Stimulated activated CD4-positive, alpha-beta T cell treated with anti-CD3 and anti-CD28 coated beads, Interleukin-1b, Interleukin-23, amount 100 ng/mL, for 48 hours (primary cell): ENCODE data around the gene KRTAP5-4.
A peak's percentile ranks its signal among the peaks of the same experiment; 100 is the strongest.
"Not testable (repeated sequence)": the region's sequence is repeated elsewhere in the genome, so short reads cannot be mapped to it uniquely, and the experiment has no call there.

ENCODE experiments used
- DNase-seq: peaks from one replicate; pipeline ENCODE4 v3.0.0-alpha.2; 2020

KRTAP5-4 gene

DNA sequence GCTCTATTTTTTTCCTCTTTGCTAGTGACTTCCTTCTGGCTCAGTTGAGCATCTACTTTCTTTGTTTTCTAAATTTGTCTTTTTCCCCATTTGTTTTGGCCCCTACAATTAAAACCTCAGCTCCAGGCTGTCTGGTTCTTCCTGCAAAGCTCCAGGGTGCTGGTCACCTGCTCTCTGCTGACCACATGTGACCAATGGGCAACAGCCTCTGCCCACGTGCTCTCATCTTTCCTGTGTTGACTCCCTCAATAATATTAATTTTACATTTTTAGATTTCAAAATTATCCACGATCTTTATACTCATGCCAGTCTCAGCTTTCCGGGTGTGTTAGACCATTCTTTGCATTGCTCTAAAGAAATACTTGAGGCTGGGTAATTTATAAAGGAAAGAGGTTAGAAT, 23.5 kb downstream of the KRTAP5-4 start:
- not testable (repeated sequence) for DNase-seq

DNA sequence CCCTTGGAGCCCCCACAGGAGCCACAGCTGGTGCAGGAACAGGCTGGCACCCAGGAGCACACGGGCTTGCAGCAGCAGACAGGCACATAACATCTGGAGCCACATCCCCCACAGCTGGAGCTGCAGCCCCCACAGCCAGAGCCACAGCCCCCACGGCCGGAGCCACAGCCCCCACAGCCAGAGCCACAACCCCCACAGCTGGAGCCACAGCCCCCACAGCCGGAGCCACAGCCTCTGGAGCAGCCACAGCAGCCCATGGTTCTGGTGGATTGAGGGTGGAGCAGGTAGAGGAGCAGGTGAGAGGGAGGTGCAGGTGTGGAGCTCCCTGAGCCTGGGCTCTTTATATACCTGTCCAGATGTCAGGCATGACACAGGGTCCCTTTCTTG, 24.0 kb downstream of the KRTAP5-4 start, which contains the start of gene KRTAP5-2:
KRTAP5-2 (minus strand) TSS at position 301 of the 387 bp plus-strand sequence; CDS start at position 257, 44 bp downstream.
- DNase-seq = no peak

DNA sequence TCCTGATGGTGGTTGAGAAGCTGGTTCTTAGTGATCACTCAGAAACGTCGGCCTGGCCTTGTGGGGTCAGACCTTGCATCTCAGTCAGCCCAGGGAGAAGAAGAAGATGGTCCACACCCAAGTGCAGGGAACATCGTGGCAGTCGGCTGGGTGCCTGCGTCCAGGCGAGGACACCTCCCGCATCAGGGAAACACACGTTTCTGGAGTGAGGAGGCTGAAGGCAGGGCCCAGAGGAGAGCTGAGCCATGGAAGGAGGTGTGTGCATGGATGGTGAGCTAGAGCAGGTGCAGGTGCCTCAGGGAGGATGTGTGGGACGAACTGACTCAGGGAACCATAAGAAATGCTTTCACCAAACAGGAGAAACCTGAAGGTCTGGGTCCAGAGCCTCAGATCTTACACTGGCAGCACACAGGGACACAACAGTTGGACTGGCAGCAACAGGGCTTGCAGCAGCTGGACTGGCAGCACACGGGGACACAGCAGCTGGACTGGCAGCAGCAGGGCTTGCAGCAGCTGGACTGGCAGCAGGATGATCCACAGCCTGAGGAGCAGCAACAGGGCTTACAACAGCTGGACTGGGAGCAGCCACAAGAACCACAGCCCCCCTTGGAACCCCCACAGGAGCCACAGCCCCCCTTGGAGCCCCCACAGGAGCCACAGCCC, 24.5 kb downstream of the KRTAP5-4 start:
- DNase-seq = no peak

DNA sequence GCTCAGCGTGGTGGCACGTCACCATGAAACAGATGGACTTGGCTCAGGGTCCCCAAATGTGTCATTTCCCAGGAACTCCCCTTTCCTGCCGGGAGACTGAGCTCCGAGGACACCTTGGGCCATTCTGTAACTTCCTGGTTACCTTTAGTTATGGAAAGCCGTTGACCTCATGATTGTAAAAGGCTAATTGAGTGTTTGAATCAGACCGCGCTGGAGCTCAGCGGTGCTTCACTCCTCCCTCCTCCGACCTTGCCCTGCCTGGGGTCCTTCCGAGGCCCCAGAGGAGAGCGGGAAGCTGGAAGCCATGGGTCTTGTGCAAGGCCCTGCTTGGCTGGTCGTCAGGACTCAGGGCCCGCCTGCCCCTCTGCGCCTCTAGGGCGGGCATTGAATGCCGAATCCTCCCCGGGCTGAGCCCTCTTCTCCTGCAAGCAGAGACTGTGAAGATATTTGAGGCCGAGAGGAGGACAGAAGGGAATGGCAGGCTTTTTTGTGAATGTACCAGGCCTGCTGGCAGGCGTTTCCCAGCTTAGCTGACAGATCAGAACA, 25.3 kb downstream of the KRTAP5-4 start:
- not testable (repeated sequence) for DNase-seq

DNA sequence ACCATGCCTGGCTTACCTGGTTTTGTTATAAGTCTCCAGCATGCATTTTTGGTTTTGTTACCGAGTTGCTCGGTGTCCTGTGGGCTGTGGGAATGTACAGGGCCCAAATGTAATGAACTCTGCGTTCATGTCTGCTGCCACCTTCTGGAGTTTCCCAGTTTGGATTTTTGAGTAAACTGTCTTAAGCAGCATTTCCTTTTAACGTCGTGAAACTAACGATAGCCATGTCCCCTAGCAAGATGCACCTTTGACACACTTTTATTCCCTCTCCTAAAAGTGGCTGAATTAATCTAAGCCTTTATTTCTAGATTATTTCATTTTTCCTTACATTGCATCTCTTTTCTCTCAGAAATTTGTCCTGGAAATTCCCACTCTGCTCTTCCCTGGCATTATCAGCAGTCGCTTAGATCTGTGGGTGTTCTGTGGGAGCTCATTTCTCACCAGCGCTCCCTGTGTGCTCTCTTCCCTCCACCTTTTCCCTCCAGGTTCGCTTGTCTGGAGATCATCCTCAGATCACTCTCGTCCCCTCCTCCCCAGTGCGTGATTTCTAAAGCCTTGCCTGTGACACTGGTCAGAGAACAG, 25.9 kb downstream of the KRTAP5-4 start:
- DNase-seq = not testable (repeated sequence)

DNA sequence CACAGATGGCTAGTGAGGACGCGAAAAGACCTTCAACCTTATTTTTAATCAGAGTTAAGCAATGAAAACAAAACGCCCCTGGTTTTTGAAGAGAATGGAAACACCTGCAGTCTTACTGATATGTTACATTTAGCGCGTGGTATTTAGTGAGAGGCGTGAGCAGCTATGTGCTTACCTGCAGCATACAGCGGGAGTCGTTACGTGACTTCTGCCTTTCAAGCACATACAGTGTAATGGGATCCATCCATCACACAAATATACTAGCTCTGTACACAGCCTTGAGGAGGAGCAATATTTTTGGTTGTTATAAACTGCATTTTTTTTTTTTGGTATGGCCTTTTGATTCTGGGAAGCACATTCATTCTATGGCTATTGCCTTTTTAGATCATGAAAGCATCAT, 29.3 kb downstream of the KRTAP5-4 start:
- DNase-seq = no peak

DNA sequence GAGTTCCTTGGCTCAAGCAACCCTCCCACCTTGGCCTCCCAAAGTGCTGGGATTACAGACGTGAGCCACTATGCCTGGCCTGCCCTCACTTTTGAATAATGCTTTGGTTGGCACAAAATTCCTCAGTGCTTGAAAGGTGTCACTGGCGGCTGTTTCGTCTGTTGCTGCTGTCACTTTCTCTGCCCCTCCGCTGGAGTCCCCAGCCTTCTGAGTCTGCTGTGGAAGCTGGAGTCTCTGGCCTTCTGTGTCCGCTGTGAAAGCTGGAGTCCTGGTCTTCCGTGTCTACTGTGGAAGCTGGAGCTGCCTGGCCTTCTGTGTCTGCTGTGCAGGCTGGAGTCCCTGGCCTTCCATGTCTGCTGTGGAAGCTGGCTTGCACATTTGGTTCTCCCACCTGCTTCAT, 31.9 kb downstream of the KRTAP5-4 start:
- no peak for DNase-seq

DNA sequence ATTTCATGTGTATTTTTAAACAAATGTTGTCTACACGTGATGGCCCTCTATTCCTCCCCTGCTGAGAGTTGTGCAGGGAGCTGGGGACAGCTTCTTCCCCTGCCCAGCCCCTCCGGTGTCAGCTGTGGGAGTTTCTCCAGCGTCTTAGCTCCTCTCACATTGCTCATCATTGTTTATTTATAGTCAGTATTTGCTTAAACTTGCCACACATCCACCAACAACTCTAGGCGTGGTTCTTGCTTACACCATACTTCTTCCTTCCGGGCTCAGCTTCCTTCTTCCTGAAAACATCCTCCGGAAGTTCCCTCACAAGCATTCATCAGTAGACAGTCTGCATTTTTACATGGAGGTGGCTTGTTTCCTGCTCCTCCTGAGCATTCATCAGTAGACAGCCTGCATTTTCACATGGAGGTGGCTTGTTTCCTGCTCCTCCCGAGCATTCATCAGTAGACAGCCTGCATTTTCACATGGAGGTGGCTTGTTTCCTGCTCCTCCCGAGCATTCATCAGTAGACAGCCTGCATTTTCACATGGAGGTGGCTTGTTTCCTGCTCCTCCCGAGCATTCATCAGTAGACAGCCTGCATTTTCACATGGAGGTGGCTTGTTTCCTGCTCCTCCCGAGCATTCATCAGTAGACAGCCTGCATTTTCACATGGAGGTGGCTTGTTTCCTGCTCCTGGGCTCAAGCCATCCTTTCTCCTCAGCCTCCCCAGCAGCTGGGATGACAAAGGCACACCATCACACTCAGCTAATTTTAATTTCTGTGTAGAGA, 32.6 kb downstream of the KRTAP5-4 start:
- DNase-seq = not testable (repeated sequence)

DNA sequence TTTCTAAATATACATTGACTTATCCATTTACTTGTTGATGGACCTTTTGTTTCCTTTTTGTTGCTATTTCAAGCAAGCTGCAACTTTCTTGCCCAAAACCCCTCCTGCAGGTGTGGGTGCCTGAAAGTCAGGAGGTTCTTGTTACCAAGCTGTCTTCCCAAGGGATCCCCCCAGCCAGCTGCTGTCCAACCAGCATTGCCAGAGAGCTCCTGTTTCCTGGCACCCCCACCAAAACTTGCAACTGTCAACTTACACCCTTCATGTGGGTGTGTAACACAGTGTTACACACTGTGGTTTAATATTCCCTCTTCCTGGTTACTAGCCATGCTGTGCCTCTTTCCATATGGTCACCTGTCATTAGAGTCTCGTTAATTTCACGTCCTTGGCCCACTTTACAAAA, 35.2 kb downstream of the KRTAP5-4 start:
- DNase-seq = no peak

DNA sequence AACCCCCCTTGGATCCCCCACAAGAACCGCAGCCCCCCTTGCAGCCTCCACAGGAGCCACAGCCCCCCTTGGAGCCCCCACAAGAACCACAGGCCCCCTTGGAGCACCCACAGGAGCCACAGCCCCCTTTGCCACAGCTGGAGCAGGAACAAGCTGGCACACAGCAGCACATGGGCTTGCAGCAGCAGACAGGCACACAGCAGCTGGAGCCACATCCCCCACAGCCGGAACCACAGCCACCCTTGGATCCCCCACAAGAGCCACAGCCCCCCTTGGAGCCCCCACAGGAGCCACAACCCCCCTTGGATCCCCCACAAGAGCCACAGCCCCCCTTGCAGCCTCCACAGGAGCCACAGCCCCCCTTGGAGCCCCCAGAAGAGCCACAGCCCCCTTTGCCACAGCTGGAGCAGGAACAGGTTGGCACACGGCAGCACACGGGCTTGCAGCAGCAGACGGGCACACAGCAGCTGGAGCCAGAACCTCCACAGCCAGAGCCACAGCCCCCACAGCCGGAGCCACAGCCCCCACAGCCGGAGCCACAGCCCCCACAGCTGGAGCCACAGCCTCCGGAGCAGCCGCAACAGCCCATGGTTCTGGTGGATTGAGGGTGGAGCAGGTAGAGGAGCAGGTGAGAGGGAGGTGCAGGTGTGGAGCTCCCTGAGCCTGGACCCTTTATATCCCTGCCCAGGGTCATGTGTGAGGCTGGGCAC, 37.1 kb downstream of the KRTAP5-4 start, which contains the start of gene KRTAP5-1:
KRTAP5-1 (minus strand) TSS at position 623 of the 710 bp plus-strand sequence; CDS start at position 589, 34 bp downstream.
- DNase-seq = not testable (repeated sequence)

DNA sequence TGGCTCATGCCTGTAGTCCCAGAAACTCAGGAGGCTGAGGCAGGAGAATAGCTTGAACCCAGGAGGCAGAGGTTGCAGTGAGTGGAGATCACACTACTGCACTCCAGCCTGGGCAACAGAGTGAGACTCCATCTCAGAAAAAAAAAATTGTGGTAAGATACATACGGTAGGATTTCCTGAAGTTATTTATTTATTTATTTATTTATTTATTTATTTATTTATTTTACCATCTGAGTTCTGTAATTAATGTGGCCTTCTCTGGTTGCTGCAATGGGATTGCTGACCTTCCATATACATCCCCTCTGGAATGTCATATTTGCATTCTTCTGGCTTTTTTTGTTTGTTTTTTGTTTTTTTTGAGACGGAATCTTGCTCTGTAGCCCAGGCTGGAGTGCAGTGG, 39.0 kb downstream of the KRTAP5-4 start:
- DNase-seq = not testable (repeated sequence)

DNA sequence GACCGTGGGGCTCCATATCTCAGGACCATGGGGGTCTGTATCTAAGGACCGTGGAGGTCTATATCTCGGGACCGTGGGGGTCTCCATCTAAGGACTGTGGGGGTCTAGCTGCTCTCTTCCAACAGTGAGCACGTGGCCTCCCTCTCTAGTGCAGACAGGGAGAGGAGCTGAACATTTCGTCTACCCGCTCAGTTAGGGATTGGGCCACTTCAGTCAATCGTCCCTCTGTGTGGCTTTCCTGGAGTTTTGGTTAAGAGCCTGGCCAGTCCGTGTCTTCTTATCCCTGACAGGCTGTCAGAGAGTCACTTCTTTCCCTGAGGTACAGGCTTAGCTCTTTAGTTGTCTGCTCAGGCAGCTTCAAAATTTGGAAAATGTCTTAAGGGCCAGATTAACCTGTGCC, 40.0 kb downstream of the KRTAP5-4 start:
- DNase-seq = no peak

DNA sequence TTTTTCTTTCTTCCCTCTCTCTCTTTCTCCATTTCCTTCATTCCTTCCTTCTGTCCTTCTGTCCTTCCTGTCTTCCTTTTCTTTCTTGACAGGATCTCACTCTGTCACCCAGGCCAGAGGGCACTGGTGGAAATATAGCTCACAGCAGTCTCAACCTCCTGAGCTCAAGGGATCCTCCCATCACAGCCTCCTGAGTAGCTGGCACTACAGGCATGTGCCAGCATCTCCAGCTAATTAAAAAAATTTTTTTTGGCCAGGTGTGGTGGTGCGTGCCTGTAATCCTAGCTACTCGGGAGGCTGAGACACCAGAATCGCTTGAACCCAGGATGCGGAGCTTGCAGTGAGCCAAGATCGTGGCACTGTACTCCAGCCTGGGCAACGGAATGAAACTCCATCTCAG, 45.1 kb downstream of the KRTAP5-4 start:
- no peak for DNase-seq

DNA sequence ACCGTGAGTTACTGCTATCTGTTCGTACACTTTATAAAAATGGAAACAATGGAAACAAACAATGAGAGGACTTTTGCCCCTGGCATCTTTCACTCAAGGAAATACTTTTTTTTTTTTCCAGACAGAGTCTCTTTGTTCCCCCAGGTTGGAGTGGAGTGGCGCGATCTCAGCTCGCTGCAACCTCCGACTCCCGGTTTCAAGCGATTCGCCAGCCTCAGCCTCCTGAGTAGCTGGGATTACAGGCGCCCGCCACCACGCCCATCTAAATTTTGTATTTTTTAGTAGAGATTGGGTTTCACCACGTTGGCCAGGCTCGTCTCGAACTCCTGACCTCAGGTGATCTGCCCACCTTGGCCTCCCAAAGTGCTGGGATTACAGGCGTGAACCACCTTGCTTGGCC, 46.2 kb downstream of the KRTAP5-4 start:
- not testable (repeated sequence) for DNase-seq

DNA sequence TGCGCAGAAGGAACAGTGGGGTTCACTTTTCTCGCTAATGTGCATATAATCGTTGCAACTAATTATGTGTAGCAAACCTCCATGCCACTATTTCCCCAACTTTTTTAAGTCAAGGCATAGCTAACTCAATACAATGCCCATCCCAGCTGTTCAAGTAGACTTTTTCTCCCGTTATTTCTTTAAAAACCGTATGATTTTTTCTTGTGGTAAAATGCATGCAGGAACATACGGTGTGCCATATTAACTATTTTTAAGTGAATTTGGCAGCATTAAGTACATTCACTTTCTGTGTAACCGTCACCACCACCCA, 47.0 kb downstream of the KRTAP5-4 start:
- no peak for DNase-seq

DNA sequence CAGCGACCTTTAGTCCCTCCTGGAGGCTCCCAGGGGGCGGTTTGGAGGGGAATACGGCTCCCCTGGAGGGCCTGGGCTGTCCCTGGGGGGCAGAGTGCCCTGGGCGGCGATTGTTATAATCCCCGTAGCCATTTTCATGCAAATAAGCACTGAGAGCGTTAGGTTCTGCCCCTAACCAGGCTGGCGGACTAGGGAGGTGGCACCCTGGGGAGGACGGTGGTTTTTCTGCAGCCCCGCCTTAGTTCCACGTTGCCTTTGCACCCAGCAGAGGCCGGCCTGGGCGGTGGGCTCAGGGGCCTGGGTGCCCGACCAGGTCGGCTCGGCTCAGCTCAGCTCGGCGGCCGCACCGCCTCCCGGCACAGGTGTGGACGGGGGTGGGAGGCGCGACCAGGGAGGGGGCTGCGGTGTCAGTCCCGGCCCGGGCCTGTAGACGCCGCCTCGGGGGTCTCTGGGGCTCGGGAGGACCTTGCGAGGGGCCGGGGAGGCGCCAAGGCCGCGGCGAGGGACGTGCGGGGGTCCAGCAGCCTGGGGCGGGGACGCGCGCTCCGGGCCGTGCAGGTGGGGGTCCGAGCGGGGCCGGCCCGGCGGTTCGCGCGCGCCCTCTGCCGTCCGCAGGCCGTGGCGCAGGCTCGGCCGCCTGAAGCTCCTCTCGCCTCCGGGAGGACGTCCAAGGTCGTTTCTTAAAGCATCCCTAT, 47.6 kb downstream of the KRTAP5-4 start:
- peak; percentile 42 for DNase-seq

DNA sequence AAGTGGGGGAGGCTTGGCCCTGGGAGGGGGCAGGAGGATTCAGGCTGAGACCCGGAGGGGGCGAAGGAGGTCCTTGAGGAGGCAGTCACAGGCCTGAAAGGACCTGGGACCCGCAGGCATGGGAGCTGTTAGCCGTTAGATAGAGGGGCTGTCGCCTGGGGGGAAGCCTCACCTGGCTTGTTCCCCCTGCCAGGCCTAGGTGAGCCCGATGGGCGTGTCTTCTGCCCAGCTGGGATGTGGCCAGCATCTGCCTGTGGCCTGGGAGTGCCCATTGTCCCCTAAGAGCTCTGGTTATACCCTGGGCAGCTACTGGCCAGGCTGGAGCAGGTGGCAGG, 48.1 kb downstream of the KRTAP5-4 start:
- DNase-seq = no peak

DNA sequence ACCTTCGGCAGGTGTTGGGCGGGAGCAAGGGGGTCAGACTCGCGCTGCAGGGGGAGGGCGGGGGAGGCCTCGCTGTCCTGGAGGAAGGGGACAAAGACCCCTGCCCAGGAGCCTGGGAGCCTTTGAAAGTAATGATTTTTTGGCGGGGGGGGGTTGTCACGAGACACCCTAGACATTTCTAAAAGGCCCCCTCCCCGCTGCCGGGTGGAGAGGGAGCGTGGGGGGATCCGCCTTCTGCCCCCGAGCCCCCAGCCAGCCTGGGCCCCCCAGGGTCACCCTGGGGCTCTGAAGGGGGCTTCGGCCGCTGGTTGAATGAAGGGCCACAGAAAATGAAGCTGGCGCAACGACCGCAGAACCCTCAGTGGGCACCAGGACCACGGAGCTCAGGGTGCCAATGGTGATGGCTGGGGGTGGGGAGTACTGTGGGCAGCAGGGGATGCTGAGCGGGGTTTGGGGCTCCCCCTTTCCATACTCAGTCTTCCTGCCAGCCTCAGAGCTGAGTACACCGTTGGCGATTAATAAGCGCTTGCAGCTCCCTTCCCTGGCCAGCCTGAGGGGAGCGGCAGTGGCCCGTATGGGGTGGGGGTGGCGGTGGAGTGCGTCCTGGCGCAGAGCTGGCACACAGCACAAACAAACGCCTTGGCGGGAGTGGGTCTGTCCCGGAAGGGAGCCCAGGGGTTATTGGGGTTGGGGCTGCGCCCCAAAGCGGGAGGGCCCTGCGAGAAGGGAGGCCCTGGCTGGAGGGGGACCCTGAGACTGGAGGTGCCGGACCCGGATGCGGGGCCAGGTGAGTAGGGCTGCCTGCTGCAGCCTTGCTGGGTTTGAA, 48.6 kb downstream of the KRTAP5-4 start:
- no peak for DNase-seq

DNA sequence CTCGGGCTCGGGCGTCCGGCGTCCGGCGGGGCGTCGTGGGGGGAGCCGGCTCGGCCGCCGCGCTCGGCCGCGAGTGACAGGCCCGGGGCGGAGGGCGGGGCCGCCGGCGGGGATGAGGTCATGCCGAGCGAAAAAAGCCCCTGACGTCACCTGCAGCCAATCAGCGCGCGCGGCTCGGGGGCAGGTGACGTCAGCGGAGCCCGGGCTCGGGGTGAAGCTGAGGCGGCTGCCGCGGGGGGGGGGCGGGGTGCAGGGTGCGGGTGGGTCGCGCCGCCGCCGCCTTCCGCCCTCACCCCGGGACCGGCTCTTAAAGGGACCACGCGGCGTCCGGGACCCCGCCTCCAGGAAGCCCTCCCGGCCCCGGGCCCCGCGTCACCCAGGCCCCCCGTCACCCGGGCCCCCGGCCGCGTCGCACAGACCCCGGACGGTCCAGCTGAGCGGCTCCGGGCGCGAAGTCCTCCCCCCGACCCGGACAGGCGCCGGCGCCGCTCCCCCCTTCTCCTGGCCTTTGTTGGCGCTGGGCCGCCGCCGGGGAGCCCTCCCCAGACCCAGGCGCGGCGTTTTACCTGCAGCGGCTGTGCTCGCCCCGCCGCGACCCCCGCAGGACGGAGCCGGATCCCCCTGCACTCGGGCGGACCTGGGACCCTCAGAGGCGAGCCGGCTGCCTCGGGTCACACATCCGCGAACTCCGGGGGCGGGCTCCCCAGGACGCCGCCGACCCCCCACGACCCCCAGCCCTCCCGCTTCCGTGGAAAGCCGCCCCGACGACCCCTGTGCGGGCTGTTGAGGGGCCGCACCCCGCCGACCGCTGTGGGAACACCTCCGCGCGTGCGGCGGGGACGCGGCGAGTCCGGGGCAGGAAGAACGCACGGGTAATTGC, 49.5 kb downstream of the KRTAP5-4 start, which contains the start of gene DUSP8:
DUSP8 (minus strand) TSS at position 75 of the 880 bp plus-strand sequence. CDS start 6,445 bp downstream, outside the sequence.
- DNase-seq = peak; percentile 88

DNA sequence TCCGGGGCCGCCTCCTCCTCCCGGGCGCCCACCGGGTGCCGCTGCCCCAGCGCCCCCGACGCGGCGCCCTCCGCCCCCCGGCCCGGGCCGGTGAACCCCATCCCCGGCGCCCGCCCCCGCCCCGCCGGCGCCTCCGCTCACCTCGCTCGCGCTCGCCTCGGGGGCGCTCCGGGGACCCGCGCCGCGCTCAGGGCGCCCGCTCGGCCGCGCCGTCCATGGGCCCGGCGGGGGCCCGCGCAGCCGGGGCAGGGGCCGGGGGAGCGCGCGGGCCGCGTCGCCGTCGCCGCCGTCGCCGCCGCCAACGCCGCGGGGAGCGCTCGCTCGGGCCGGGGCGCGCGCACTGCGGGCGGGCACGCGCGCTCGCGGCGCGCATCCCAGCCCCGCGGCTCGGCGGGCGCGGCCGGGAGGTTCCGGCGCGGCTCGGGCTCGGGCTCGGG, 50.2 kb downstream of the KRTAP5-4 start:
- DNase-seq = no peak
